Hematopoietic multipotent progenitor cell treated with erythropoietin and hydrocortisone succinate and interleukin-3 and kit ligand, for 15 days (in vitro differentiated cells): ENCODE measurements around the gene TMEM132D.
"Not testable (repeated sequence)": the region's sequence is repeated elsewhere in the genome, so short reads cannot be mapped to it uniquely, and the experiment has no call there.

Experiments
- DNase-seq: peaks from one replicate; pipeline ENCODE4 v3.0.0-alpha.2; 2015; ENCODE audit warnings: low spot score

The TMEM132D gene

GRCh38 chr12:129588142-129588541 is 315.7 kb downstream of the TMEM132D start:
- DNase-seq, result no peak

GRCh38 chr12:129585296-129585695 is 318.5 kb downstream of the TMEM132D start:
- DNase-seq, result no peak

- DNase-seq, result no peak
Observed at GRCh38 chr12:129579879-129580278, 323.9 kb downstream of the TMEM132D start.

- no peak for DNase-seq
Observed at GRCh38 chr12:129571901-129572494, 331.8 kb downstream of the TMEM132D start.

- no peak for DNase-seq
Observed at GRCh38 chr12:129570796-129571400, 332.9 kb downstream of the TMEM132D start.

GRCh38 chr12:129566800-129567199 is 337.0 kb downstream of the TMEM132D start:
- no peak for DNase-seq

GRCh38 chr12:129564768-129565167 is 339.1 kb downstream of the TMEM132D start:
- no peak for DNase-seq

GRCh38 chr12:129563266-129563665 is 340.6 kb downstream of the TMEM132D start:
- DNase-seq, result no peak

GRCh38 chr12:129561304-129561703 is 342.5 kb downstream of the TMEM132D start:
- DNase-seq, result no peak

GRCh38 chr12:129559776-129560175 is 344.0 kb downstream of the TMEM132D start:
- no peak for DNase-seq

- no peak for DNase-seq
Observed at GRCh38 chr12:129558036-129558435, 345.8 kb downstream of the TMEM132D start.

- no peak for DNase-seq
Observed at GRCh38 chr12:129556082-129556481, 347.7 kb downstream of the TMEM132D start.

- DNase-seq, result no peak
Observed at GRCh38 chr12:129552996-129553750, 350.7 kb downstream of the TMEM132D start.

GRCh38 chr12:129551441-129551840 is 352.4 kb downstream of the TMEM132D start:
- DNase-seq, result no peak

- no peak for DNase-seq
Observed at GRCh38 chr12:129550353-129550752, 353.5 kb downstream of the TMEM132D start.

- no peak for DNase-seq
Observed at GRCh38 chr12:129549656-129550055, 354.2 kb downstream of the TMEM132D start.

GRCh38 chr12:129549020-129549419 is 354.8 kb downstream of the TMEM132D start:
- DNase-seq, result not testable (repeated sequence)

- DNase-seq, result no peak
Observed at GRCh38 chr12:129544716-129545115, 359.1 kb downstream of the TMEM132D start.

GRCh38 chr12:129540954-129541353 is 362.9 kb downstream of the TMEM132D start:
- no peak for DNase-seq

- no peak for DNase-seq
Observed at GRCh38 chr12:129540249-129540648, 363.6 kb downstream of the TMEM132D start.

GRCh38 chr12:129538724-129539335 is 365.0 kb downstream of the TMEM132D start:
- not testable (repeated sequence) for DNase-seq

- no peak for DNase-seq
Observed at GRCh38 chr12:129538137-129538536, 365.7 kb downstream of the TMEM132D start.
